Activated CD4-positive, alpha-beta T cell treated with anti-CD3 and anti-CD28 coated beads, Interleukin-2, amount 10 ng/mL, durations not matched to agents 7 days and 5 days (primary cell): ENCODE data around the gene SNX15. TPM values are rescaled to one million over a fixed set of nuclear protein-coding genes. Genes with fewer than 3 reads are reported as not detected.
A peak's percentile ranks its signal among the peaks of the same experiment; 100 is the strongest.
"Not testable (repeated sequence)": the region's sequence is repeated elsewhere in the genome, so short reads cannot be mapped to it uniquely, and the experiment has no call there.

ENCODE experiments used
- CTCF ChIA-PET: fragments of 350-600 bp; sonication (Branson Sonifier 250); formaldehyde crosslinking; loops from one replicate; lab custom pipeline; 2021; ENCODE audit warnings: antibody characterized with exemption; lab: Charles Lee
- POLR2A ChIA-PET: fragments of 350-600 bp; sonication (Branson Sonifier 250); formaldehyde crosslinking; loops from one replicate; lab custom pipeline; 2021; ENCODE audit warnings: antibody characterized with exemption; lab: Charles Lee
- DNase-seq: peaks from one replicate; pipeline ENCODE4 v3.0.0-alpha.2; 2020
- H3K27ac Mint-ChIP-seq: one replicate; pipeline ENCODE4 v1.8.0; 2021; ENCODE audit warnings: mild to moderate bottlenecking, moderate library complexity, mixed read lengths
- H3K27me3 Mint-ChIP-seq: one replicate; pipeline ENCODE4 v1.8.0; 2021; ENCODE audit warnings: mixed read lengths
- H3K36me3 Mint-ChIP-seq: one replicate; pipeline ENCODE4 v1.8.0; 2021; ENCODE audit warnings: low read depth, mixed read lengths
- H3K4me1 Mint-ChIP-seq: one replicate; pipeline ENCODE4 v1.8.0; 2021; ENCODE audit warnings: mixed read lengths
- H3K4me3 Mint-ChIP-seq: one replicate; pipeline ENCODE4 v1.8.0; 2021; ENCODE audit warnings: mild to moderate bottlenecking, moderate library complexity, mixed read lengths
- H3K9me3 Mint-ChIP-seq: one replicate; pipeline ENCODE4 v1.8.0; 2021; ENCODE audit warnings: mixed read lengths
- total RNA-seq, 2 experiments: library from RNA; stranded (reverse); gene quantifications; one replicate each; pipeline ENCODE4 v1.2.3, GENCODE V29; 2021

Gene SNX15
- total RNA-seq, 2 experiments from 2014 or later: 28.3 to 34.8 TPM

DNA sequence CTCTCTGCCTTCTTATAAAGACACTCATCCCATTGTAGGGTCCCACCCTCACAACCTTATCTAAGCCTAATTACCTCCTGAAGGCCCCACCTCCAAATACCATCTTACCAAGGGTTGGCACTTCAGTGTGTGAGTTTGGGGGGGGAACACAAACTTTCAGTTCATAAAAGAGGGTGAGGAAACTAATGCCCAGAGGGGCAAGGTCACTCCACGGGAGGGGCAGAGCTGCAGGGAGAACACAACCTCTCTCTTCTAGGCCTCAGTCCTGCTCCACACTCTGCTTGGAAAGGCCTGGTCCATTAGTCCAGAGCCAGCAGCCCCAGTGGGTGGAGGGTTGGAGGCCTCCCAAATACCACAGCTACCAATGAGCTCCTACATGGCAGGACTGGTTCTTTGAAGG lies 27.8 kb upstream of the SNX15 start:
- CTCF ChIA-PET: interaction anchor here (6.3 kb wide), 1 partner anchor 14 kb away, joined by 54 read pairs; the partner anchor contains the start of gene ARL2
- peaks cover 24% of the 10 kb centered on the region for H3K4me1 Mint-ChIP-seq
- POLR2A ChIA-PET: no interaction called here
- H3K27me3 Mint-ChIP-seq: no peaks in the 10 kb centered on the region
- no peak for DNase-seq
- no peak overlapping the region for H3K27ac Mint-ChIP-seq
- no peaks in the 10 kb centered on the region for H3K36me3 Mint-ChIP-seq
- no peak overlapping the region for H3K4me3 Mint-ChIP-seq
- no peaks in the 10 kb centered on the region for H3K9me3 Mint-ChIP-seq

DNA sequence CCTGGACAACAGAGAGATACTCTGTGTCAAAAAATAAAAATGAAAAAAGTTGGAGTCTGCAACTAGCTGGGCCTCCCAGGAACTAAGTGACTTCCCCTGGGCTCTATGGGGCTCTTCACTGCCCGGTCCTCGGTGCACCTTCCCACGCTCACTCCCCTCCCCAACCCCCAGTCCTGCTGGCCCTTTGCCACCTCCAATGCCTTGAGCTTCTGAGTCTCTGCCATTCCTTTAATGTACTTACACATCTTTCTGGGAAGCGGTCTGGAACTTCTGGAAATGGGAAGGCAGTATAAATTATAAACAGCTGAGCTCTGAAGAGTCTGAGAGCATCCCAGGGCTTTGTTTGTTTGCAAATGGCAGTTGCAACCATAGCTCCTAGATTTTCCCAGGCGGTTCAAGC lies 24.5 kb upstream of the SNX15 start:
- no peaks in the 10 kb centered on the region for H3K27me3 Mint-ChIP-seq
- CTCF ChIA-PET: interaction anchor here (1.1 to 6.3 kb wide), 3 partner anchors 10 to 30 kb away, joined by 4 to 54 read pairs (median 8); partner anchors contain the start of genes ARL2 and MAJIN
- no peak overlapping the region for H3K27ac Mint-ChIP-seq
- DNase-seq: no peak
- H3K4me3 Mint-ChIP-seq: no peak overlapping the region
- no peaks in the 10 kb centered on the region for H3K9me3 Mint-ChIP-seq
- H3K4me1 Mint-ChIP-seq: peaks cover 10% of the 10 kb centered on the region
- POLR2A ChIA-PET: no interaction called here
- no peaks in the 10 kb centered on the region for H3K36me3 Mint-ChIP-seq

DNA sequence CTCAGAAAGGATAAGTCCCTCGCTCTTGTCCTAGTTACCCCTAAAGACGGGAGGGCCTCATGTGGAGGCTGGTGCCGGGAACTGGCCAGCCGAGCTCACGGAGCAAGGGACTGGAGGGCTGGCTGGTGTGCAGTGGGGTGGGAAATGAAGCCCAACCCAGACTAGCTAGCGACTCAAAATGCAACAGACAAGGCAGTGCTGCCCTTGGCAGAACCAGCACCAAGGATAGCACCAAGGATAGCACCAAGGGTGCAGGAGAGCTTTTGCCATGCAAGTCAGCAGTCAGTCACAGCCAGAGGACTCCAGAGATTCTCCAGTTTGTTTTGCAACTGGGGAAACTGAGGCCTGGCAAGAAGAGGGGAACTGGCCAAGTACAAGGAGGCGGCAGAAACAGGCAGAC lies 24.0 kb upstream of the SNX15 start:
- ChIA-PET CTCF (interaction anchor here (0.9 to 6.3 kb wide), 4 partner anchors 10 to 31 kb away, joined by 3 to 54 read pairs (median 6); partner anchors contain the start of genes ARL2, MAJIN and SNX15), POLR2A (no interaction called here)
- DNase-seq: no peak
- Mint-ChIP-seq H3K27ac (no peak overlapping the region), H3K27me3 (no peaks in the 10 kb centered on the region), H3K9me3 (no peaks in the 10 kb centered on the region), H3K4me1 (peaks cover 7% of the 10 kb centered on the region), H3K36me3 (no peaks in the 10 kb centered on the region), H3K4me3 (no peak overlapping the region)

DNA sequence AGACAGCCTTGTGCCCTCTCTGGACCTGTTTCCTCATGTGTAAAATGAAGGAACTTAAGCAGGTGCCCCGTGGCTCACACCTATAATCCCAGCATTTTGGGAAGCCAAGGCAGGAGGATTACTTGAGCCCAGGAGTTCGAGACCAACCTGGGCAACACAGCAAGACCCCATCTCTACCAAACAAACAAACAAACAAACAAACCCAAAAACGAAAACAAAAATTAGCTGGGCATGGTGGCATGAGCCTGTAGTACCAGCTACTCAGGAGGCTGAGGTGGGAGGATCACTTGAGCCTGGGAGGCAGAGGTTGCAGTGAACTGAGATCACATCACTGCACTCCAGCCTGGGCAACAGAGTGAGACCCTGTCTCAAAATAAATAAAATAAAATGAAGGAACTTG lies 23.3 kb upstream of the SNX15 start:
- DNase-seq, H3K9me3 Mint-ChIP-seq, H3K4me1 Mint-ChIP-seq, H3K4me3 Mint-ChIP-seq, POLR2A ChIA-PET, H3K36me3 Mint-ChIP-seq, H3K27me3 Mint-ChIP-seq, H3K27ac Mint-ChIP-seq: not testable (repeated sequence)
- CTCF ChIA-PET: interaction anchor here (0.6 to 6.3 kb wide), 4 partner anchors 9 to 47 kb away, joined by 3 to 54 read pairs (median 6); partner anchors contain the start of genes ARL2, MAJIN and SNX15

DNA sequence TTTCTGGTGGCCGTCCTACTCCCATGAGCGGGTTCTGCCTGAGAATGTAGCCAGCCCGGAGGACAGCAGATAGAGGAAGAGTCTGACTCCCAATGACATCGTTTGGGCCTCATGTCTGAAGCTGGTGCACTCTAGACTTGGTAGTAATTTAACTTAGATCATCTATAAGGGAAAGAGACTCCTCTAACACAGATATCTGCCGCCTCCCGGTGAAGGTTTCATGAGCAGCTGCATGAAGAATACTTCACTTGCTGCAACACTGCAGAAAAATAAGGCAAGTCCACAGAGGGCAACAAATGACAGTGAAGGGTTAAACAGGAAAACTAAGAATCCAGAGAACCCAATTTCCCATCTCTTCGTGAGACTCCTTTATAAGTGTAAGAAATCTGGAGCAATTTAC lies 19.2 kb upstream of the SNX15 start:
- Mint-ChIP-seq H3K27ac (no peak overlapping the region), H3K4me3 (no peak overlapping the region), H3K36me3 (no peaks in the 10 kb centered on the region), H3K27me3 (no peaks in the 10 kb centered on the region), H3K4me1 (peaks cover 3% of the 10 kb centered on the region), H3K9me3 (no peaks in the 10 kb centered on the region)
- POLR2A ChIA-PET: no interaction called here
- DNase-seq: no peak
- CTCF ChIA-PET: interaction anchor here (1.1 to 1.2 kb wide), 2 partner anchors 38 to 110 kb away, joined by 3 to 4 read pairs; partner anchors contain the start of gene ZNHIT2

DNA sequence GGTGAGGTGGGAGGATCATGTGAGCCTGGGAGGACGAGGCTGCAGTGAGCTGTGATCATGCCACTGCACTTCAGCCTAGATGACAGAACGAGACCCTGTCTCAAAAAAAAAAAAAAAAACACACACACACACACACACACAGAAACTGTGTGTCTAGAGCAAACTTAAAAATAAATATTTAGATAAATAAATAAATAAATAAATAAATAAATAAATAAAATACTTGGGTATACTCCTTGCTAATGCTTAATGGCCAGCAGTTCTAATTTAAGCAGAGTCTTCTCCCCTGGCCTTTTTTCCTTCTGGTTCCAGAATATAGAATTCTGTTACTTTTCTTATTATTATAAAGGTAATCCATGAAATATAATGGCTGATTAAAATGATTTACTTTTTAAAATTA lies 18.4 kb upstream of the SNX15 start:
- no peak for DNase-seq
- Mint-ChIP-seq H3K4me3 (no peak overlapping the region), H3K27ac (no peak overlapping the region), H3K9me3 (no peaks in the 10 kb centered on the region), H3K27me3 (no peaks in the 10 kb centered on the region), H3K4me1 (peaks cover 8% of the 10 kb centered on the region), H3K36me3 (no peaks in the 10 kb centered on the region)
- CTCF ChIA-PET: interaction anchor here (0.6 to 1.2 kb wide), 4 partner anchors 40 to 357 kb away, joined by 4 read pairs; partner anchors contain the start of gene ZNHIT2
- POLR2A ChIA-PET: no interaction called here

DNA sequence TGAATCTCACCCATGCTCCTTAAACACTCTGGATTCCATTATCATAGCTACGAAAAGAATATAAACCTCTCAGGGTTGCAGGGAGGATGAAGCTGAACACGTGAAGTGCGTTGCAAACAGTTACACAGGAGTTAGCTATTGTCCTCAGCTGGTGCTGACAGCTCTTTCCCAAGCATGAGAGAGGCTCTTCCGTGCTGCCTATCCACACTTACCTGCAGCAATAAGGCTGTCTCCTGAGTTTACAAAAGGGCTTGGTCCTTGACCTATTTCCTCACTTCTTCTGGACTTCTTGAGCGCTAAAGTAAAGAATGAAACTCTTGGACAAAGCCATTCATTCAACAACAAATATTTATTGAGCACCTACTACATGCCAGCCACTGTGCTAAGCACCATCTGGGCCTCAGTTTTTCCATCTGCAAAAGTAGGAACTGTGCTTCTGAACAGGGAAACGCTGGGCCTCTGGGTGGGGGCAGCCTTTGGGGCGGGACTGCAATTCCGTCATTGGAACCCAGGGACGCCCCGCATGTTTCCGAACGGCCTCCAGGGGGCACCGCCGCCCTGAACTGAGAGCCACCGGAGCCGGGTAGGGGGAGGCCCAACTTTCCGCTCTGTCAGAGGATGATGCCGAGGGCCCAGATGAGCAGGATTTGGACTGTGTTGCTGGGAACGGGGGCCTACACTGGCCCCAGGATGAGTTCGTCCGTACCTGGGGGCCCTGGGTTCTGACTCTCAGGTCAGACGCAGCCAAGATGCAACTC lies 13.9 kb upstream of the SNX15 start:
- H3K9me3 Mint-ChIP-seq: no peaks in the 10 kb centered on the region
- peak; percentile 94 for DNase-seq
- H3K27me3 Mint-ChIP-seq: no peaks in the 10 kb centered on the region
- CTCF ChIA-PET: interaction anchor here (0.6 to 4.9 kb wide), 46 partner anchors 9 to 1353 kb away, joined by 3 to 54 read pairs (median 4); partner anchors contain the start of genes ATG2A, BATF2, CDC42BPG and CDCA5
- peak overlapping the region; percentile 97 for H3K27ac Mint-ChIP-seq
- peak overlapping the region; percentile 84 for H3K4me3 Mint-ChIP-seq
- peaks cover 19% of the 10 kb centered on the region for H3K36me3 Mint-ChIP-seq
- POLR2A ChIA-PET: no interaction called here
- H3K4me1 Mint-ChIP-seq: peaks cover 26% of the 10 kb centered on the region

DNA sequence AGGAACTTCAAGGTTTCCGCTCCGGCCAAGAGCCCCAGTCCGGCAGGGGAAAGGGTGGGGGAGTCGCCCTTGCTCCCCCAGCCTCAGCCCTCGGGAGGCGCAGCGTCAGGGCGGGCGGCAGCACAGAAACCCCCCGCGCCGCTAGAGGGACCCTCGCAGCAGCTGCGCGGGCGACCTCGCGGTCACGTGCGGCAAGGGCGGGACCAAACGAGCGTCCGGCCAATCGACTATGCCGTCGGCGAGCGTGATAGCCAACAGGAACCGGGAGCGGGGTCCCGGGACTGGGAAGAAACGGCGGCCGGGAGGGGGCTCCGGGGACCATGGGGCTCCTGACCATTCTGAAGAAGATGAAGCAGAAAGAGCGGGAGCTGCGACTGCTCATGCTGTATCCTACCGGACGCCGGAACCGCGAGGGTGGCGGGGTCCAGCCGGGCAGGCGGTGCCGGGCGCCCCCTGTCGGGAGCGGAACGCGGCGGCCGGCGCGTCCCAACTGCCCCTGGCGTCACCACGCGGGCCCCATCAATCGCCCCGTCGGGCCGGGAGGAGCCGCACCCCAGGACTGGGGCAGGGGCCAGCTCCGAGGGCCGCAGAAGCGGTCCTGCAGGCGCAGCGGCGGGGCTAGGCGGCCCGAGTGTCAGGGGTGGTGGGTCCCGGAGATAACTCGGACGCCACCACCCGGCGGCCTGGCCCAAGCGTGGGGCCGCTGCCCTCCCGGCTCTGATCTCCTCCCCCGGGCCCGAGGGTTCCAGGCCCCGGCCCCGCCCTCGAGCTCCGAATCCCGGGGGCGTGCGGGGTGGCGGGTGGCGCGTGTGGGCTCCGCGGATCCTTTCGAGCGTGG lies 13.1 kb upstream of the SNX15 start, which contains the start of gene ARL2:
ARL2 (plus strand) TSS at position 273 of the 838 bp plus-strand sequence; CDS start at position 321, 48 bp downstream.
- H3K4me1 Mint-ChIP-seq: peaks cover 26% of the 10 kb centered on the region
- H3K27ac Mint-ChIP-seq: peak within 1 kb of the TSS; percentile 97
- DNase-seq: peak; percentile 85
- H3K36me3 Mint-ChIP-seq: peaks cover 22% of the 10 kb centered on the region
- no peaks in the 10 kb centered on the region for H3K9me3 Mint-ChIP-seq
- H3K4me3 Mint-ChIP-seq: peak within 1 kb of the TSS; percentile 94
- ChIA-PET POLR2A (no interaction called here), CTCF (interaction anchor here (0.6 to 4.9 kb wide), 46 partner anchors 8 to 319 kb away, joined by 3 to 54 read pairs (median 4); partner anchors contain the start of genes ATG2A, BATF2, CDC42BPG and CDC42EP2)
- H3K27me3 Mint-ChIP-seq: no peaks in the 10 kb centered on the region

DNA sequence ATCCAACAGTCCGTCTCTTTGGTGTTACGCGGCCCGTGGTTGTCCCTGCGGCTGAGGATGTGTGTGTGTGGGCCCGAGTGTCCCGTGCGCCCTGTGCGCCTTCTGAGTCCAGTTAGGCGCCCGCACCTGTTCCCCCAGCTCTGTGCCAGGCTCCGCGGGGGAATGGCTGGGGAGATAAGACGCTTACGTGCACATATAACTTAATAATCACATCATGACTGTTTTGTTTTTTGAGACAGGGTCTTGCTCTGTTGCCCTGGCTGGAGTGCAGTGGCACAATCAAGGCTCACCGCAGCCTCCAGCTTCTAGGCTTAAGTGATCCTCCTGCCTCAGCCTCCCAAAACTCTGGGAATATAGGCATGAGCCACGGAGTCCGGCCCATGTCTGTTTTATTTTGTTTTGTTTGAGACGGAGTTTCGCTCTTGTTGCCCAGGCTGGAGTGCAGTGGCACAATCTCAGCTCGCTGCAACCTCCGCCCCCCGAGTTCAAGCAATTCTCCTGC lies 12.5 kb upstream of the SNX15 start:
- Mint-ChIP-seq H3K4me1 (peaks cover 26% of the 10 kb centered on the region), H3K36me3 (peaks cover 22% of the 10 kb centered on the region), H3K27me3 (no peaks in the 10 kb centered on the region), H3K9me3 (no peaks in the 10 kb centered on the region), H3K27ac (peak overlapping the region; percentile 96), H3K4me3 (peak overlapping the region; percentile 94)
- ChIA-PET CTCF (interaction anchor here (0.7 to 4.9 kb wide), 46 partner anchors 8 to 319 kb away, joined by 3 to 54 read pairs (median 4); partner anchors contain the start of genes ATG2A, BATF2, CDC42BPG and CDC42EP2), POLR2A (interaction anchor here (0.9 kb wide), 1 partner anchor 82 kb away, joined by 3 read pairs; no protein-coding TSS in a partner anchor)
- no peak for DNase-seq

DNA sequence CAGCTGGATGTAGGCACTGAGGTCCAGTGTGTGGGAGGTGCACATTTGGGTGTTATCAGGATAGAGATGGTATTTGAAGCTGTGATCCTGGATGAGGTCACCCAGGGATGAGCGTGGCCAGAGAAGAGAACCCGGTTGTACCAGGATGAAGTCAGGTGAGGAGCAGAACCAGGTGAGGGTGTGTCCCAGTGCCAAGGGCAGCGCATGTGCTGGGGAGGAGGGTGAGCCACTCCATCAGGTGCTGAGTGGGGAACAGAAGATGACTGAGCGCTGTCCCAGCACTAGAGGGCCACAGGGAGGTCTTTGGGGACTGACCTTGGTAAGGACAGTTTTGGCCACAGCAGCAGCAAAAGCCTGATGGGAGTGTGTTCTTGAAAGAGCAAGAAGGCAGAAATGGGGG lies 10.5 kb upstream of the SNX15 start:
- Mint-ChIP-seq H3K9me3 (no peaks in the 10 kb centered on the region), H3K36me3 (peaks cover 22% of the 10 kb centered on the region), H3K4me3 (no peak overlapping the region), H3K27me3 (no peaks in the 10 kb centered on the region), H3K4me1 (peaks cover 26% of the 10 kb centered on the region), H3K27ac (peak overlapping the region; percentile 36)
- POLR2A ChIA-PET: no interaction called here
- CTCF ChIA-PET: interaction anchor here (0.7 kb wide), 1 partner anchor 24 kb away, joined by 4 read pairs; no protein-coding TSS in a partner anchor
- no peak for DNase-seq

DNA sequence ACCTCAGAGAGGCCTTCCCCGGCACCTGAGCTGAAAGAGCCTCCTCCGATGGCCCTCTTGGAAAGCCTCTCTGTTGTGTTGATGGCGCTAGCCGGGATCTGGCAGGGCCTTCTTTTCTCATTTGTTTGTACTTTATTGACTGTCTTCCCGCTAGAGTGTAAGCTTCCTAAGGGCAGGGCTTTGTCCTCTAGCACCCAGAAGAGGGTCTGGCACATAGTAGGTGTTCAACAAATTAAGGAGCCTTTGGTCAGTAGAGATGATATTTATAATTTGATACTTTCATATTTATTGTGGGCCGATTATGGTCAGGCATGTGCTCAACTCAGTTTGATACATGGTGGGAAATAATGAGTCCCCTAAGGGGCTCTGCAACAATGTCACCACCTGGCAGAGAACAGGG lies 9.3 kb upstream of the SNX15 start:
- Mint-ChIP-seq H3K4me3 (no peak overlapping the region), H3K9me3 (no peaks in the 10 kb centered on the region), H3K4me1 (peaks cover 25% of the 10 kb centered on the region), H3K27me3 (no peaks in the 10 kb centered on the region), H3K36me3 (peaks cover 22% of the 10 kb centered on the region), H3K27ac (no peak overlapping the region)
- DNase-seq: no peak
- CTCF ChIA-PET: interaction anchor here (1.2 kb wide), 1 partner anchor 99 kb away, joined by 3 read pairs; the partner anchor contains the start of gene ZNHIT2
- POLR2A ChIA-PET: no interaction called here

DNA sequence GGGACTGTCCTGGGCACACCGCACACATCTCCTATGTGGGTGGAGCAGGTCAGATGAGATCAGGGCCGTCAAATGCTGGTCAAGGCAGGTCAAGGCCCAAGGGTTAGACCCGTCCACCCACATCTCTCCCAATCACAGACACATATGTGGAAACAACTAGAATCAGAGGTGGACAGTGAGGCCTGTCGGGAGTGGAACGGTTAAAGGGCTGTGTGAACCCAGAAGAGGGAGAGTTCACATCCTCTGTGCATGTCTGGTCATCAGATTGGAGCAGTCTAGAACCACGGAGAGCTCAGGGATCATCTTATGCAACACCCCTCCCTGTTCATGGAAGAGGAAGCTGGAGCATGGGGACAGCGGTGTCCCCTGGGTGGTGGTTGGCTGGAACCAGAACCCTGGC lies 7.4 kb upstream of the SNX15 start:
- no peaks in the 10 kb centered on the region for H3K27me3 Mint-ChIP-seq
- POLR2A ChIA-PET: no interaction called here
- CTCF ChIA-PET: interaction anchor here (0.5 to 0.6 kb wide), 2 partner anchors 31 to 355 kb away, joined by 3 to 5 read pairs; no protein-coding TSS in a partner anchor
- H3K36me3 Mint-ChIP-seq: peaks cover 22% of the 10 kb centered on the region
- H3K9me3 Mint-ChIP-seq: no peaks in the 10 kb centered on the region
- peaks cover 16% of the 10 kb centered on the region for H3K4me1 Mint-ChIP-seq
- H3K27ac Mint-ChIP-seq: no peak overlapping the region
- no peak overlapping the region for H3K4me3 Mint-ChIP-seq
- no peak for DNase-seq
